Esophagus squamous epithelium (tissue), 5 donors: ENCODE results near the gene ANKRD9. TPM values are rescaled to one million over a fixed set of nuclear protein-coding genes. Genes with fewer than 3 reads are reported as not detected.

Source experiments
- DNase-seq: peaks from one replicate; lab custom pipeline; 2025; lab: John Stamatoyannopoulos, UW
- H3K27ac ChIP-seq, 4 donors: fragments of 200-600 bp; sonication (generic); one replicate each; pipeline ENCODE4 v1.5.1; 2016 to 2019; ENCODE audit warnings: mild to moderate bottlenecking in 1 of 4
- H3K27me3 ChIP-seq, 4 donors: fragments of 200-600 bp; sonication (generic); 1 replicate in 3 of 4; 2 replicates in 1 of 4; pipeline versions ENCODE4 v1.5.1 to v1.6.0; 2017 to 2021; ENCODE audit warnings: antibody characterized with exemption in 1 of 4
- H3K36me3 ChIP-seq, 3 donors: fragments of 200-600 bp; sonication (generic); one replicate each; pipeline ENCODE4 v1.5.1; 2016 to 2019
- H3K4me1 ChIP-seq, 3 donors: fragments of 200-600 bp; sonication (generic); one replicate each; pipeline ENCODE4 v1.5.1; 2017 to 2019
- H3K4me3 ChIP-seq, 4 donors: fragments of 200-600 bp; sonication (generic); 1 replicate in 3 of 4; 2 replicates in 1 of 4; pipeline ENCODE4 v1.5.1; 2016 to 2019; ENCODE audit warnings: mild to moderate bottlenecking in 2 of 4, moderate library complexity in 1 of 4
- H3K9me3 ChIP-seq, 3 donors: fragments of 200-600 bp; sonication (generic); one replicate each; pipeline ENCODE4 v1.5.1; 2016 to 2019
- CTCF ChIP-seq, 6 experiments: fragments of 450-650 bp in 4 of 6; fragments of 200-600 bp in 2 of 6; sonication (generic) in 2 of 6; IDR thresholded peaks; one replicate each; pipeline ENCODE4 v1.5.1; 2016 to 2019; ENCODE audit warnings: antibody characterized with exemption in 6 of 6, mild to moderate bottlenecking in 4 of 6, moderate library complexity in 4 of 6
- POLR2A ChIP-seq, 4 donors: fragments of 450-650 bp; IDR thresholded peaks; one replicate each; pipeline ENCODE4 v1.6.1; 2017; ENCODE audit warnings: antibody characterized with exemption in 4 of 4, mild to moderate bottlenecking in 4 of 4, moderate library complexity in 3 of 4
- WGBS, 2 donors: methylation state at CpG; one replicate each; pipeline ENCODE4 v1.1.5; 2018; 5-methylcytosine and 5-hydroxymethylcytosine counted together
- intact Hi-C: fragments of 100-400 bp; cut with DNase I; formaldehyde crosslinking; loops from one replicate; pipeline ENCODE4 v1.15.0; 2022
- total RNA-seq, 4 donors: library from RNA; depleted of rRNA; stranded (reverse); fragments of >200 nt; gene quantifications; one replicate each; pipeline ENCODE4 v1.1.0, GENCODE V29; 2016
- donor health status: DM: yes; HTN: yes; CAD: no.

Gene ANKRD9
- total RNA-seq, 4 donors from 2014 or later: 20.0 to 39.0 (median 30.2) TPM

DNA sequence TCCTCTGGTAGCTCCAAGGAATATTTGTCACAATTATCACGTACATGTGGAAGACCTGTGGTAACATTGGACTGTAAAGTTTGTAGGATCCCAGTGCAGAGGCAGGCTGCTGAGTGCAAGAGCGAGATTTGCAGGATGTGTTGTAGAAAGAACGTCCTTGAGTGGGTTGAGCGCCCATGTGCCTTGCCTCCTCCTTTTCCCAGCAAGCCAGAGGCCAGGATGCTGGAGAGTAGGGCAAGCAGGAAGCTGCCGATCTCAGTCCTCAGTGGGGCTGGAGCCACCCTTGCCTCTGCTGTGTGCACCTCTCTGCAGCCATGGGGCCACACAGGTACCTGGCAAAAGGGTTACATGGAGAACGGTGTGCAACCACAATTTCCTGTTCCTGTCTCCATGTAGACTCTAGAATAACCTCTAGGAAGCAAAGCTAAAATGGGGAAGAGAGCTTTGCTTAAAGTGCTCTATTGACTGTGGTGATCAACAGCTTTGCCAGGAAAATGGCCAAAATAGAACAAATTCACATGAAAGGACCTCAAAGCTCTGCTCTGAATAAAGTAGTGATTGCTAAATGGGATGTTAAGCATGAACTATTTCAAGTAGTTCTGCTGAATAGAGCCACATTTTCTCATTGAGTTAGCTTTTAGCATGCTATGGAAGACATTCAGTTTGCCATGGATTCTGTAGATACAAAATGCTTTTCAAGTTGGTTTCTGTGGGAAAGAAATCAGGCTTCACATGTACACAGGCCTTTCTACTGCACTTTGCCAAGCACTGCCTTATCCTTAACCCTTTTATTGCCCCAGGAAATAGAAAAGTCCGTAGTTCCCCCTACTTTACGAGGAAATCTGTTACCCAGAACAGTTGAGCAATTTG is 37.4 kb downstream of the ANKRD9 start:
- 68 to 76% methylated on average over 7 to 8 of the region's 8 CpGs for WGBS, 2 donors
- no peak for DNase-seq
- intact Hi-C loops: no loop called here
- Histone ChIP-seq H3K9me3 (no peaks in the 10 kb centered on the region), H3K4me1 (peaks cover 0 to 28% (median 7%) of the 10 kb centered on the region in 3 donors), H3K36me3 (peaks cover 0 to 10% (median 3%) of the 10 kb centered on the region in 3 donors), H3K4me3 (no peak overlapping the region), H3K27me3 (no peaks in the 10 kb centered on the region), H3K27ac (peak overlapping the region in 2 of 4 donors; percentile 28 to 37)
- TF ChIP-seq POLR2A (IDR thresholded peaks at IDR 0.05) (no peak), CTCF (IDR thresholded peaks at IDR 0.05) (no peak)

DNA sequence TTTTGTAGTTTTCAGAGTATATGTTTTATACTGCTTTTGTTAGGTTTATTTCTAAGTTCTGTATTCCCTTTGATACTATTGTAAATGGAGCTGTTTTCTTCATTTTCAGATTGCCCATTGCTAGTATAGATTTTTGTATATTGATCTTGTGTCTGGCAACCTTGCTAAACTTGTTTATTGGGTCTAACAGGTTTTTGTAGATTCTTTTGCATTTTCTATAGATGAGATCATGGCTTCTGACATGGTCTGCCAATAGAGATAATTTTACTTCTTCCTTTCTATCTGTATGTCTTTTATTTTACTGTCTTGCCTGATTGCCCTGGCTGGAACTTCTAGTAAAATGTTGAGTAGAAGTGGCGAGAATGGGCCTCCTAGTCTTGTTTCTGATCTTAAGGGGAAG is 40.3 kb downstream of the ANKRD9 start:
- peaks cover 0 to 28% (median 7%) of the 10 kb centered on the region in 3 donors for H3K4me1 ChIP-seq
- 88 to 89% methylated on average over 1 of the region's 1 CpG for WGBS, 2 donors
- no peak for DNase-seq
- H3K27ac ChIP-seq: peak overlapping the region in 2 of 4 donors; percentile 43 to 56
- peaks cover 0 to 38% (median 3%) of the 10 kb centered on the region in 3 donors for H3K36me3 ChIP-seq
- H3K9me3 ChIP-seq: no peaks in the 10 kb centered on the region
- no peak overlapping the region for H3K4me3 ChIP-seq
- TF ChIP-seq CTCF (IDR thresholded peaks at IDR 0.05) (no peak), POLR2A (IDR thresholded peaks at IDR 0.05) (no peak)
- H3K27me3 ChIP-seq: no peaks in the 10 kb centered on the region
- intact Hi-C loops: no loop called here

DNA sequence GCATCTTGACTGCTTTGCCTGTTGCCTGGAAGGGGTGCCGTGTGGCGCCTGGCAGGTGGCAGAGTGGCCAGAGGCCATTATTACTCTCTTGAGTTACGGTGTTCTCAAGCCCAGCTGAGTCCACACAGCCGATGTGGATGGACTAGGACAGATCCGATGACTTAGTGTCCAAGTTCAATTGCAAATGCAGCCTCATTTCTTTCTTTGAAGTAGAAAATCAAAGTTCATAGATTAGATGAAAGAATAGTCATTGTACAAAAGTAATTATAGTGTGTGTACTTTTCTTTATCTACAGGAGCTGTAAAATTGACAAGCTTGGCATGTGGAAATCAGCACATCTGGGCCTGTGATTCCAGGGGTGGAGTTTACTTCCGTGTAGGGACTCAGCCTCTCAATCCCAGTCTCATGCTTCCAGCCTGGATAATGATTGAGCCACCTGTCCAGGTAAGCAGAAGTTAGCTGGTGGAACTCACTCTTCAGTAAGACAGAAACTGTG is 44.7 kb downstream of the ANKRD9 start:
- peaks cover 0 to 50% (median 0%) of the 10 kb centered on the region in 3 donors for H3K36me3 ChIP-seq
- no peak for TF ChIP-seq POLR2A (IDR thresholded peaks at IDR 0.05)
- no peaks in the 10 kb centered on the region for H3K27me3 ChIP-seq
- H3K4me1 ChIP-seq: peaks cover 0 to 13% (median 0%) of the 10 kb centered on the region in 3 donors
- WGBS, 2 donors: 75 to 86% methylated on average over 4 to 5 of the region's 6 CpGs
- intact Hi-C loops: no loop called here
- H3K9me3 ChIP-seq: no peaks in the 10 kb centered on the region
- H3K4me3 ChIP-seq: no peak overlapping the region
- no peak for DNase-seq
- no peak overlapping the region for H3K27ac ChIP-seq

GRCh38 chr14:102464006-102464405 is 45.6 kb downstream of the ANKRD9 start:
- TF ChIP-seq POLR2A (IDR thresholded peaks at IDR 0.05) (no peak), CTCF (IDR thresholded peaks at IDR 0.05) (no peak)
- Histone ChIP-seq H3K4me3 (no peak overlapping the region), H3K4me1 (peaks cover 0 to 5% (median 0%) of the 10 kb centered on the region in 3 donors), H3K27me3 (no peaks in the 10 kb centered on the region), H3K36me3 (peaks cover 0 to 58% (median 0%) of the 10 kb centered on the region in 3 donors), H3K9me3 (no peaks in the 10 kb centered on the region), H3K27ac (no peak overlapping the region)
- intact Hi-C loops: no loop called here
- 94 to 95% methylated on average over 4 of the region's 4 CpGs for WGBS, 2 donors
- DNase-seq: no peak

GRCh38 chr14:102462391-102462790 is 47.2 kb downstream of the ANKRD9 start:
- intact Hi-C loops: no loop called here
- no peak for DNase-seq
- H3K4me3 ChIP-seq: no peak overlapping the region
- TF ChIP-seq CTCF (IDR thresholded peaks at IDR 0.05): no peak
- no peak for TF ChIP-seq POLR2A (IDR thresholded peaks at IDR 0.05)
- H3K36me3 ChIP-seq: peaks cover 0 to 61% (median 3%) of the 10 kb centered on the region in 3 donors
- no peaks in the 10 kb centered on the region for H3K27me3 ChIP-seq
- H3K27ac ChIP-seq: no peak overlapping the region
- H3K4me1 ChIP-seq: no peaks in the 10 kb centered on the region
- 87 to 93% methylated on average over 2 to 4 of the region's 4 CpGs for WGBS, 2 donors
- no peaks in the 10 kb centered on the region for H3K9me3 ChIP-seq
